OCI-LY3 (cell line): ENCODE measurements around the gene PRMT9.

Experiments used
- CTCF ChIP-seq: fragments of 200-600, 300-600 bp; sonication (generic); IDR thresholded peaks from 2 replicates; pipeline ENCODE4 v1.5.1; 2014; ENCODE audit warnings: antibody characterized with exemption, low read length, low read depth
- EZH2phosphoT487 ChIP-seq: fragments of 200-600 bp; shearing (Covaris generic); IDR thresholded peaks from 2 replicates; pipeline ENCODE4 v1.6.1; 2018; ENCODE audit warnings: antibody characterized with exemption, mixed run types, low read depth

GRCh38 chr4:147731580-147732517, 47.9 kb upstream of the PRMT9 start, which contains the start of gene ARHGAP10:
- TF ChIP-seq CTCF (no peak), EZH2phosphoT487 (no peak)
